ENCODE data around the gene CACNA2D3. TPM values are rescaled to one million over a fixed set of nuclear protein-coding genes. Genes with fewer than 3 reads are reported as not detected.
"Not testable (repeated sequence)": the region's sequence is repeated elsewhere in the genome, so short reads cannot be mapped to it uniquely, and the experiment has no call there.

Gene CACNA2D3
- total RNA-seq, 1 donor from 2014 or later = 0.10 TPM

GRCh38 chr3:55089211-55089610 lies 966.9 kb downstream of the CACNA2D3 start:
- DNase-seq (ENCODE audit: low spot score) (no peak), ATAC-seq (no peak)

DNA sequence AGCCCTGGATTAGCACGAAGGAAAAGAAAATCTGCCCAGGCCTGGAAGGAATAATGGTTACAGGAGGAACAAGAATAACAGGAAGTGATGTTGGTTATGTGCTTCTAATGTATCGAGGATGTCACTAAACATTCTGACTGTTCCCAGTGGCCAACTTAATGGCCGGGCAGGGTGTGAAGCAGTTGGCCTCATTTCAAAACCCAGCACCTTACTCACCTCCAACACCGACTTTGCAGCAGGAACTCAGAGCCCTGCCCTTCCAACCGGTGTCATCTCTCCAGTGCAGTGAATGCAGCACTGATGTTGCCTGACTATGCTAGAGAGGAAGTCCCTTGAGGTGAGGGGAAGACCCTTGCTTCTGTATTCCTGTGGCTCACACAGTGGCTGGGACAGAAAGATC lies 967.9 kb downstream of the CACNA2D3 start:
- ATAC-seq (no peak), DNase-seq (ENCODE audit: low spot score) (no peak)

DNA sequence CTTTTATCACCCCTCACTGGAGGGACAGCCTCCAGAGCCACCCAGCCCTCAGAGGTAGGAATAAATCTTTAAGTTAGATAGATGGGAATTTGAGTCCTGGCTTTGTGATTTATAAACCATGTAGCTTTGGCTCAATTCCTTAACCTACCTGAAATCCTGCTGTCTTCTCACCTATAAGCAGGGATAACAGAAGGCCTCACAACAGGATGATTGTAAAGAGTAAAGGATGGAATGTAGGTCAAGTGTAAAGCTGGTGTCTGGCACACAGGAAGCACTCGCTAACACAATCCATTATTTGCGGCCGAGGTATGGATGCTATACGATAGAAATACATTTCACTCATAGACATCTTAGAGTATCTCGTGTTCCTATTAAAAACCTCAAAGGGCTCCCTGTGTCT lies 968.4 kb downstream of the CACNA2D3 start:
- no peak for DNase-seq (ENCODE audit: low spot score)

GRCh38 chr3:55091381-55092225 lies 969.3 kb downstream of the CACNA2D3 start:
- ATAC-seq (no peak), DNase-seq (ENCODE audit: low spot score) (no peak)

More for the DNA sequence above, 968.4 kb downstream of the CACNA2D3 start:
- ATAC-seq = no peak

DNA sequence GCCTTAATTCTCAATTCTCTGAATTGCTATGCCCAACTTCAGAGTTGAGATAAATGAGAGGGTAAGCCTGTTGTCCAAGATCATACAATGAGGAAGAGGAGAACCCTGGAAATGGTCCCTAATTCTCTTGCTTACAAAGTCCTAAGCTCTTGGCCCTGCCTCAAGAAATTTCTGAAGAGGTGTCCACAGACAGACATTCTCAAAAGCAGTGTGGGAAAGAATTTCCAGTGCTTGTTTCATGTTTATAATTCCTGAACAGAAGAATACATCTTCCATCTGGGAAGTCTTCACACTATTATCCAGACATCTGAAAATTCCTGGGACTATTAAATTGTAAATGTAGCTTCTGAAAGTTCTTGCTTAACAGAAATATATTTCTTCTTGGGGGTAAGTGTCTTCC lies 972.3 kb downstream of the CACNA2D3 start:
- ATAC-seq (no peak), DNase-seq (ENCODE audit: low spot score) (no peak)

- no peak for DNase-seq (ENCODE audit: low spot score)
- ATAC-seq = no peak
These were observed 975.1 kb downstream of the CACNA2D3 start for GRCh38 chr3:55097441-55097840.

- ATAC-seq = no peak
- DNase-seq (ENCODE audit: low spot score) = no peak
These were observed 983.3 kb downstream of the CACNA2D3 start for GRCh38 chr3:55105647-55106046.

- ATAC-seq = no peak
These were observed 984.8 kb downstream of the CACNA2D3 start for GRCh38 chr3:55107187-55107586.

GRCh38 chr3:55111906-55112305 lies 989.6 kb downstream of the CACNA2D3 start:
- not testable (repeated sequence) for ATAC-seq; DNase-seq (ENCODE audit: low spot score)

More at GRCh38 chr3:55107187-55107586, 984.8 kb downstream of the CACNA2D3 start:
- no peak for DNase-seq (ENCODE audit: low spot score)

DNA sequence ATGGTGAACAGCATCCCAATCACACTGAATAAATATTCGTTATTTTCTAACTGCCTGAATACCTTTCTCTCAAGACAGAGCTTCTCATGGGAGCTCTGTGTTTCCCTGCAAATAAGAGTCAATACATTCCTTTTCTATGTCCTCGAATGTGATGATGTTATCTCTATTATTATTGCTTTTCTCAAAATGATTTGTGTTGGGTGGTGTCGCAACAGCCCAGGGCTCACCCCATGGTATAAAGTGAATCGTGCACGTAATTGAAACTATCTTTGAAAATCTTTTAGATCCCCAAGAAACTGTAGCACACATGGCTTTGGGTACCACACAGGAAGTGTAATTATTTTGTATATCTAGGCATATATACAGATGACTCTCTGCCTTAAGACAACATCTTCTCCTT lies 996.1 kb downstream of the CACNA2D3 start:
- ATAC-seq = no peak
- DNase-seq (ENCODE audit: low spot score) = no peak

DNA sequence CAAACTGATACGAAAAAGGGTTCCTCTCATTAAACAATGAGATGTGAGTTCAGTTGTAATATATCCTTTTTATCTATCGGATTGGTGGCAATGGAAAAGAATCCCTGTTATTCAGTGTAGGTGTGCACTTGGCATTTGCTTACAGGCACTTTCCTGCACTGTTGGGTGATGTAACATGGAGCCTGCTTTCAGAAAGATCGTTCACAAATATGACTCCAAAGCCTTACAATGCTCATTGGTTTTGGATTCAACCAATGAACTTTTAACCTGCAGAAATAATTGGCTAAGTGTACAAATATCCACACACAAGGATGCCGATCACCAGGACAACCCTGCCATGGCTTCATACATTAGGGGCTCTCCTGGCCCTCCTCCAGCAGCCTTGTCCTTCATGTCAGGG lies 996.9 kb downstream of the CACNA2D3 start:
- no peak for ATAC-seq
- DNase-seq (ENCODE audit: low spot score) = no peak

- DNase-seq (ENCODE audit: low spot score) = no peak
- no peak for ATAC-seq
These were observed 1000.0 kb downstream of the CACNA2D3 start for GRCh38 chr3:55122312-55122711.

Other genes starting within 250 kb of the CACNA2D3 start
- 9.9 TPM for gene ACTR8, start 240.4 kb upstream of the CACNA2D3 start, total RNA-seq
- 30.3 TPM for gene SELENOK, start 230.7 kb upstream of the CACNA2D3 start, total RNA-seq

All from left lobe of liver (tissue), 2 donors.